Endothelial cell (in vitro differentiated cells): Measurements from ENCODE around the gene EFNA5. TPM values are rescaled to one million over a fixed set of nuclear protein-coding genes. Genes with fewer than 3 reads are reported as not detected.

ENCODE experiments used
- DNase-seq: peaks from one replicate; pipeline ENCODE4 v3.0.0; 2021; ENCODE audit warnings: low spot score
- H3K27ac Mint-ChIP-seq: one replicate; pipeline ENCODE4 v1.8.0; 2021; ENCODE audit warnings: mixed read lengths, inconsistent platforms; ENCODE audit not compliant: unreplicated experiment
- H3K27me3 Mint-ChIP-seq: one replicate; pipeline ENCODE4 v1.8.0; 2021; ENCODE audit warnings: mild to moderate bottlenecking, moderate library complexity, mixed read lengths, inconsistent platforms; ENCODE audit not compliant: unreplicated experiment
- H3K36me3 Mint-ChIP-seq: one replicate; pipeline ENCODE4 v1.8.0; 2021; ENCODE audit warnings: mild to moderate bottlenecking, low read depth, mixed read lengths, inconsistent platforms; ENCODE audit not compliant: unreplicated experiment
- H3K4me1 Mint-ChIP-seq: one replicate; pipeline ENCODE4 v1.8.0; 2021; ENCODE audit warnings: mild to moderate bottlenecking, mixed read lengths, inconsistent platforms; ENCODE audit not compliant: unreplicated experiment
- H3K4me3 Mint-ChIP-seq: one replicate; pipeline ENCODE4 v1.8.0; 2021; ENCODE audit warnings: mild to moderate bottlenecking, mixed read lengths, inconsistent platforms; ENCODE audit not compliant: unreplicated experiment
- H3K9me3 Mint-ChIP-seq: one replicate; pipeline ENCODE4 v1.8.0; 2021; ENCODE audit warnings: mixed read lengths, inconsistent platforms; ENCODE audit not compliant: unreplicated experiment
- CTCF ChIP-seq: fragments of 200-600 bp; sonication (generic); IDR thresholded peaks from one replicate; pipeline ENCODE4 v1.5.0; 2021; ENCODE audit warnings: antibody characterized with exemption; ENCODE audit not compliant: unreplicated experiment
- total RNA-seq: library from RNA; stranded (reverse); fragmentation: NEBNext Ultra II Directional; extraction: Animal tissue kit (Norgen Biotek cat#: 25700); gene quantifications from one replicate; pipeline ENCODE4 v1.2.1, GENCODE V29; 2021; ENCODE audit not compliant: unreplicated experiment

EFNA5 gene
- total RNA-seq, 1 donor from 2014 or later: 8.8 TPM

DNA sequence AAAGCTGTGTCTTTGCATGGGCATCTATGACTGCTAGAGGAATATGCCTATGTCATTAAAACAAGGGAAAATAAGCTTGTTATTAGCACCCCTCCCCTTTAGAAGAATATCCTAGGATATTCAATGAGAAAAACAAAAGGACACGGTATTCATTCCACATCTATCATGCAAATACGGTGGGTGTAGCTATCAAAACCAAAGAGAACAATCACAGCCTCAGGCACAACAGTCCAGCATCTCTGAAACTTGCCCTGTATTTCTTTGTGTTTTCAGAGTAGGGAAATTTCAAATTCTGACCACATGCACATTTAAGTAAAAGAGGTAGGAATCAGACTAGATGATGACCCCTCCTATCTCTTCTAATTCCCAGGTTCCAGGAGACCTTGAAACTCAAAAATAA, 209.9 kb downstream of the EFNA5 start:
- Mint-ChIP-seq H3K4me1 (peaks cover 10% of the 10 kb centered on the region), H3K36me3 (no peaks in the 10 kb centered on the region), H3K4me3 (no peak overlapping the region), H3K27ac (no peak overlapping the region), H3K27me3 (no peaks in the 10 kb centered on the region), H3K9me3 (no peaks in the 10 kb centered on the region)
- TF ChIP-seq CTCF: no peak
- DNase-seq: no peak

DNA sequence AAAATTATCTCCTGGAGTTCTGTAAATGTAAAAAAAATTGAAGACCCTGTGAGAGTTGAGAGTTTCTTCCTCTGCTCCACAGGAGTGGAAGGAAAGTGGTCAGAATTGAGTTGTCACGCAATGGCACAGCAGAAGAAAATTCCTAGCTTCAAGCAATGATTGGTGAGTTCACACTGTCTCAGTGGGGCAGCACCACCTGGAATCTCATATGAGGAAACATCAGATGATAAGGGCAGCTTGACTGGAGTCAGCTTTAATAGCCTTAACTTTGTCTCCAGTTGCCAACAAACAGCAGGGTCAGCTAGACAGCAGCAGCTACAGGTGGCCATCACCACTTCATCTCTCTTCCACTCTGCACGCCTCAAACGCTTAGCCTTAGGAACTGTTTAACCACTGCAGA, 211.1 kb downstream of the EFNA5 start:
- no peaks in the 10 kb centered on the region for H3K27me3 Mint-ChIP-seq
- no peak overlapping the region for H3K4me3 Mint-ChIP-seq
- TF ChIP-seq CTCF: no peak
- no peaks in the 10 kb centered on the region for H3K9me3 Mint-ChIP-seq
- H3K4me1 Mint-ChIP-seq: peaks cover 3% of the 10 kb centered on the region
- no peaks in the 10 kb centered on the region for H3K36me3 Mint-ChIP-seq
- DNase-seq: no peak
- no peak overlapping the region for H3K27ac Mint-ChIP-seq

GRCh38 chr5:107458322-107458721, 212.4 kb downstream of the EFNA5 start:
- no peaks in the 10 kb centered on the region for H3K4me1 Mint-ChIP-seq
- H3K4me3 Mint-ChIP-seq: no peak overlapping the region
- DNase-seq: no peak
- H3K9me3 Mint-ChIP-seq: no peaks in the 10 kb centered on the region
- no peaks in the 10 kb centered on the region for H3K27me3 Mint-ChIP-seq
- H3K27ac Mint-ChIP-seq: no peak overlapping the region
- no peaks in the 10 kb centered on the region for H3K36me3 Mint-ChIP-seq
- TF ChIP-seq CTCF: no peak

GRCh38 chr5:107457881-107458280, 212.9 kb downstream of the EFNA5 start:
- H3K36me3 Mint-ChIP-seq: no peaks in the 10 kb centered on the region
- no peak for TF ChIP-seq CTCF
- no peaks in the 10 kb centered on the region for H3K27me3 Mint-ChIP-seq
- H3K4me1 Mint-ChIP-seq: no peaks in the 10 kb centered on the region
- H3K27ac Mint-ChIP-seq: no peak overlapping the region
- no peak for DNase-seq
- no peak overlapping the region for H3K4me3 Mint-ChIP-seq
- H3K9me3 Mint-ChIP-seq: no peaks in the 10 kb centered on the region

DNA sequence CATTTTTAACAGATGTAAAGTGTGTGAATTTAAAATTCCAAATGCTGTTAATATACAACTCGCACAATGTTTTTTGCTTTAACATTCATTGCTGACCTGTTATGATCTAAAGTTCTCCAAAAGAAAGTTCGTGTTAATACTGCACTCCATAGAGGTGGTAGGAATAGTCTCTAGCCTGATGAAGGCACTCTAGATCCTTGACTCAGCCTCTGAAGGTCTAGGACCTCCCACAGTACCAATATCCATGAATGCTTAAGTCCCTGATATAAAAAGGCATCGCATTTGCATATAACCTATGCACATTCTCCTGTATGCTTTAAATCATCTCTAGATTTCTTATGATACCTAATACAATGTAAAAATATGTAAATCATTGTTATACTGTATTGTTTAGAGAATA, 213.6 kb downstream of the EFNA5 start:
- Mint-ChIP-seq H3K36me3 (no peaks in the 10 kb centered on the region), H3K4me3 (no peak overlapping the region), H3K27ac (no peak overlapping the region), H3K9me3 (no peaks in the 10 kb centered on the region), H3K27me3 (no peaks in the 10 kb centered on the region), H3K4me1 (no peaks in the 10 kb centered on the region)
- no peak for TF ChIP-seq CTCF
- no peak for DNase-seq
